ENCODE data around the gene THSD7B. TPM values are rescaled to one million over a fixed set of nuclear protein-coding genes. Genes with fewer than 3 reads are reported as not detected.

The THSD7B gene
- total and polyA plus RNA-seq, 2 donors from 2014 or later: 0.34 to 0.85 TPM

DNA sequence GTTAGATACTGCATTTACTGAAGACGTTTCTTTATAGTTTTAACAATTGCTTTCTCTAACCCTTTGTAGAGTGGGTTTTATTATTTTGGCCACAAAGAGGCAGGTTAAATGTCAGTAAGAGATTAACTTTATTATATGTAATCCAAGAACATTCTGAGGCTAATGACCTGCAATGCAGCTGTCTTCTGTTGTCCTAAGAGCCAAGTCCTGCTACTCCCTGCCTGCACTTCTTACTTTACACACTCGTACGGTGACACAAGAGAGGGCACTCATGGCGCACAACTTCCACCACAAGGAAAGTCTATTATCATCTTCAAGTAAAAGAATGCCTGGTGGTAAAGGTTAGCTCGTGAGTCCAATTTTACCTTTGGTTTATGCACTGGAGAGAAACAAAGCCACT is 727.9 kb downstream of the THSD7B start:
- intact Hi-C loops (cut with DNase I): no loop called here
- TF ChIP-seq, protein P1, sequence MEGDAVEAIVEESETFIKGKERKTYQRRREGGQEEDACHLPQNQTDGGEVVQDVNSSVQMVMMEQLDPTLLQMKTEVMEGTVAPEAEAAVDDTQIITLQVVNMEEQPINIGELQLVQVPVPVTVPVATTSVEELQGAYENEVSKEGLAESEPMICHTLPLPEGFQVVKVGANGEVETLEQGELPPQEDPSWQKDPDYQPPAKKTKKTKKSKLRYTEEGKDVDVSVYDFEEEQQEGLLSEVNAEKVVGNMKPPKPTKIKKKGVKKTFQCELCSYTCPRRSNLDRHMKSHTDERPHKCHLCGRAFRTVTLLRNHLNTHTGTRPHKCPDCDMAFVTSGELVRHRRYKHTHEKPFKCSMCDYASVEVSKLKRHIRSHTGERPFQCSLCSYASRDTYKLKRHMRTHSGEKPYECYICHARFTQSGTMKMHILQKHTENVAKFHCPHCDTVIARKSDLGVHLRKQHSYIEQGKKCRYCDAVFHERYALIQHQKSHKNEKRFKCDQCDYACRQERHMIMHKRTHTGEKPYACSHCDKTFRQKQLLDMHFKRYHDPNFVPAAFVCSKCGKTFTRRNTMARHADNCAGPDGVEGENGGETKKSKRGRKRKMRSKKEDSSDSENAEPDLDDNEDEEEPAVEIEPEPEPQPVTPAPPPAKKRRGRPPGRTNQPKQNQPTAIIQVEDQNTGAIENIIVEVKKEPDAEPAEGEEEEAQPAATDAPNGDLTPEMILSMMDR (IDR thresholded peaks at IDR 0.05; ENCODE audit: borderline replicate concordance, extremely low read depth, insufficient read depth): no peak
- H3K4me1 ChIP-seq (ENCODE audit: control insufficient read depth in 2 of 3, insufficient read depth in 2 of 3, low read depth in 1 of 3, low read length in 3 of 3): no peaks in the 10 kb centered on the region
- H3K9me3 ChIP-seq (ENCODE audit: control insufficient read depth in 2 of 3, insufficient read depth in 1 of 3, low read length in 3 of 3): no peaks in the 10 kb centered on the region
- FAIRE-seq: no peak
- peak in 2 of 5 donors; percentile 38 to 48 for DNase-seq
- H3K9ac ChIP-seq (ENCODE audit: low read length in 3 of 3): no peak overlapping the region
- no peaks in the 10 kb centered on the region for H3K36me3 ChIP-seq (ENCODE audit: control insufficient read depth in 2 of 3, insufficient read depth in 3 of 3, low read length in 3 of 3)
- no peak overlapping the region for H3K27ac ChIP-seq (ENCODE audit: low read depth in 2 of 2, low read length in 2 of 2)
- H3K27me3 ChIP-seq (ENCODE audit: control insufficient read depth, insufficient read depth, low read length): no peaks in the 10 kb centered on the region
- no peak overlapping the region for H3K4me3 ChIP-seq (ENCODE audit: low read length in 3 of 3)

DNA sequence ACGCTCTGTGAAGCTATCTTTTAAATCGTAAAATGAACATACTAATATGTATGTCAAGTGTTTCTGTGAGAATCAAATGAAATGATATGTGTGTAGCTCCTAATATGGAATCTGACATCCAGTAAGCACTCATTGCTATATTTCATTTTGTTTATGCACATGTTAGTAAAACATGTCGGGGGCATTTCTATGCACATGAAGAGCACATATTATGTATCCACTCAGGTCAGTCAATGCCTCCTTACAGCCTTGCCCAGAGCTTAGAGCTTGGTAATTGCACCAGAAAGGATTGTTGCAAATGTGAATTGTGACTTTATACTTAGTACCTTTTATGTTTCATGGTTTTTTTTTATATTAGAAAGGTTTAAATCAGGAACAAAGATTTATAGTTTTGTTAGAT is 735.3 kb downstream of the THSD7B start:
- Histone ChIP-seq H3K27me3 (ENCODE audit: control insufficient read depth, insufficient read depth, low read length) (no peaks in the 10 kb centered on the region), H3K4me1 (ENCODE audit: control insufficient read depth in 2 of 3, insufficient read depth in 2 of 3, low read depth in 1 of 3, low read length in 3 of 3) (no peaks in the 10 kb centered on the region), H3K36me3 (ENCODE audit: control insufficient read depth in 2 of 3, insufficient read depth in 3 of 3, low read length in 3 of 3) (no peaks in the 10 kb centered on the region), H3K4me3 (ENCODE audit: low read length in 3 of 3) (no peak overlapping the region), H3K9me3 (ENCODE audit: control insufficient read depth in 2 of 3, insufficient read depth in 1 of 3, low read length in 3 of 3) (no peaks in the 10 kb centered on the region), H3K9ac (ENCODE audit: low read length in 3 of 3) (no peak overlapping the region), H3K27ac (ENCODE audit: low read depth in 2 of 2, low read length in 2 of 2) (no peak overlapping the region)
- intact Hi-C loops (cut with DNase I): no loop called here
- FAIRE-seq: no peak
- TF ChIP-seq, protein P1 (IDR thresholded peaks at IDR 0.05; ENCODE audit: borderline replicate concordance, extremely low read depth, insufficient read depth): no peak
- peak in 1 of 5 donors; percentile 34 for DNase-seq

DNA sequence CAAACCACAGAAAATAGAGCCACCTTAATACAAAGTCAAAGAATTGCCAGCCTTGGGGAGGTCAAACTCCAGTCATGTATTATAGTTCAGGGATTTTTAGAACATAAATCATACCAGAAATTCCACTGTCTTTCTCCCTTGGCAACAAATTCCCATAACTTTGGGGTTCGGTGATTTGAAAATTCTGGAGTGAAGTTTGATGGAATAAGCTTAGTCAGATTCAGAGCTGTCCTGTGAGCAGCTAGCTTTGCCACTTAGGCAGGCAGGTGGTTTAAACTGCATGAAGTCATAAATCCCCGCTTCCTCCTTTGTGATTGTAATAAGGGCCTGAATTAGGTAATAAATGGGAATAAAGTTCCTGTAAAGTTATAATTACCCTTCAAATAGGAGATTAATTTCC is 741.9 kb downstream of the THSD7B start:
- Histone ChIP-seq H3K9ac (ENCODE audit: low read length in 3 of 3) (no peak overlapping the region), H3K4me3 (ENCODE audit: low read length in 3 of 3) (no peak overlapping the region), H3K36me3 (ENCODE audit: control insufficient read depth in 2 of 3, insufficient read depth in 3 of 3, low read length in 3 of 3) (no peaks in the 10 kb centered on the region), H3K27ac (ENCODE audit: low read depth in 2 of 2, low read length in 2 of 2) (no peak overlapping the region), H3K4me1 (ENCODE audit: control insufficient read depth in 2 of 3, insufficient read depth in 2 of 3, low read depth in 1 of 3, low read length in 3 of 3) (no peaks in the 10 kb centered on the region), H3K9me3 (ENCODE audit: control insufficient read depth in 2 of 3, insufficient read depth in 1 of 3, low read length in 3 of 3) (no peaks in the 10 kb centered on the region), H3K27me3 (ENCODE audit: control insufficient read depth, insufficient read depth, low read length) (no peaks in the 10 kb centered on the region)
- DNase-seq: peak in 1 of 5 donors; percentile 5
- intact Hi-C loops (cut with DNase I): no loop called here
- TF ChIP-seq, protein P1 (IDR thresholded peaks at IDR 0.05; ENCODE audit: borderline replicate concordance, extremely low read depth, insufficient read depth): no peak
- FAIRE-seq: no peak

DNA sequence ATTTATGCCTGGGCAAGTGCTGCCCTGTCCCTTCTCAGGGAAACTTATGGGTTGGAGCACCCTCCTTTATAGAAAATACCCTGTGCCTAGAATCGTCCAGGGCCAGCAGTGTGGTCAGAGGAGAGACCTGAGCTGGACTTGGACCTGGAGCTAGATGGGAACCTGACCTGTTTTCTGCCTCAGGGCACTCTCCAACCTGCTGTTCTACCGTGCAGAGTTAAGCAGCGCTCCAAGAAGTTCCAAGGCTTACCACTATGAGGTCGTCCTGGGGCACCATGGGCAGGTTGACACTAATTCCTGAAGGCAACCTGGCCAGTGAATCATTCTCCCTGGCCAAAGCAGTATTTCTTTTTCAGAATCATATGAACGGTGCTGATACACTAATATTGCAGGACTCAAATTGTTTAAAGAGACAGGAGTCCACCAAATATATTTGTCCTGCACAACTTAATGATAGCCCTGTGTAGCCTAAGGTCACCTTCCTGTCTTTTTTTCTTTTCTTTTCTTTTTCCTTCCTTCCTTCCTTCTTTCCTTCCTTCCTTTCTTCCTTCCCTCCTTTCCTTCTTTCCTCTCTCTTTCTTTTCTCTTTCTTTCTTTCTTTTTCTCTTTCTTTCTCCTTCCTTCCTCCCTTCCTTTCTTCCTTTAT is 743.5 kb downstream of the THSD7B start:
- no peaks in the 10 kb centered on the region for H3K9me3 ChIP-seq (ENCODE audit: control insufficient read depth in 2 of 3, insufficient read depth in 1 of 3, low read length in 3 of 3)
- DNase-seq (no peak), FAIRE-seq (no peak)
- no peak overlapping the region for H3K9ac ChIP-seq (ENCODE audit: low read length in 3 of 3)
- H3K27ac ChIP-seq (ENCODE audit: low read depth in 2 of 2, low read length in 2 of 2): no peak overlapping the region
- H3K36me3 ChIP-seq (ENCODE audit: control insufficient read depth in 2 of 3, insufficient read depth in 3 of 3, low read length in 3 of 3): no peaks in the 10 kb centered on the region
- H3K4me3 ChIP-seq (ENCODE audit: low read length in 3 of 3): no peak overlapping the region
- intact Hi-C loops (cut with DNase I): no loop called here
- H3K4me1 ChIP-seq (ENCODE audit: control insufficient read depth in 2 of 3, insufficient read depth in 2 of 3, low read depth in 1 of 3, low read length in 3 of 3): no peaks in the 10 kb centered on the region
- H3K27me3 ChIP-seq (ENCODE audit: control insufficient read depth, insufficient read depth, low read length): no peaks in the 10 kb centered on the region
- TF ChIP-seq, protein P1 (IDR thresholded peaks at IDR 0.05; ENCODE audit: borderline replicate concordance, extremely low read depth, insufficient read depth): no peak
